KG1 (cell line): ENCODE data around the gene YPEL5.

Experiments
- DNase-seq: peaks from one replicate; lab custom pipeline; 2025; lab: John Stamatoyannopoulos, UW

Gene YPEL5

DNA sequence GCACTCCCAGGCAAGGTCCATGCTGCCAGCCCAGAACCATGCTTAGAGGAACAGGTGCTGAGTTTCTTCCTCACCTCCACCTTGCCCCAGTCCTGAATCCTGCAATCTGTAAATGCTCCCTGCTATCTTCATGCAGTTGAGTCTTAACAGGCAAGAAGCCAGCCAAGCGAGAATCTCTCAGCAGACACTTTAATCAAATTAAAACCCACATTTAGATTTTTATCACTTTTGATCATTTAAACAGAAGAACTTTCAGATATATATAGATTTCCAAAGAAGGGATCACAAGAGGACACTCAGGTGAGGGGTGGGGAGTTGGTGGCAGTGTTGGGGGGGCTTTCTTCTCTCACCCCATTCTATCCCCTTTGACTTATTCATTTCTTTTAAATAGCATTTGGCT is 58.6 kb downstream of the YPEL5 start:
- DNase-seq = no peak

DNA sequence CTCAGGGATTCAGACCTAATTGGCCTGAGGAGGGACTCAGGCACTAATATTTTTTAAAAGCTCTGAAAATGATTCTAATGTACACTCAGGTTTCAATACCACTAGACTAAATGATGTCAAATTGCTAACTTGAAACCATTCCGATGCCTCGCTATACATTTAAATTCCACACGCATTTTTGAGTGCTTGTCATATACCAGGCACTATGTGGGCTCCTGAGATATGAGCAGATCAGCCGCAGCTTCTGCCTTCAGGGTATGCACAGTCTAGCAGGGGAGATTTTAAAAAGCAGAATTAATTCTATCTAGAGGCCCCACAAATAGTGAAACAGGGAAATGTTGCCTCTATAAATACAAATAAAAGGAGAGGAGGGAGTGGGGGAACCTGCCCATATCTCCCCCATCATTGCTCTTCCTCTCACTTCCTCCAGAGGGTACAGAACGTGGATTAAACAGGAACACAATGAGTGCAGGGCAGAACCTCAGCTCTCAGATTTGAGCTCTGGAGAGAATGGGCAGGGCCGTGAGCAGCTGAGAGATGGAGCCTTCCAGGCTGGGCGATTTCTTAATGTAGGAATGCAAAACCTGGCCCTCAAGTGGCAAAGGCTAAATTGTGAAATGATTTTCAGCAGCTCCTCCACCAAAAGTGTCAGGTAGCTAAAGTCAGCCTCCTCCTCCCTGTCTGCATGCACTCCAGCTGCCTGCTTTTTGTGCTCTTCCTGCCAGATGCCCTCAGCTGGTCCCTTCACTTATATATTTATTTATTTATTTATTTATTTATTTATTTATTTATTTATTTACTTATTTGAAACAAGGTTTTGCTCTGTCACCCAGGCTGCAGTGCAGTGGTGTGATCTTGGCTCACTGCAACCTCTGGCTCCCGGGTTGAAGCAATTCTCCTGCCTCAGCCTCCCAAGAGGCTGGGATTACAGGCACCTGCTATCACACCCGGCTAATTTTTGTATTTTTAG is 59.9 kb downstream of the YPEL5 start:
- no peak for DNase-seq

GRCh38 chr2:30208453-30208852 is 61.6 kb downstream of the YPEL5 start:
- DNase-seq = no peak

GRCh38 chr2:30209227-30209626 is 62.4 kb downstream of the YPEL5 start:
- no peak for DNase-seq
